NCI-H1092 treated with DMSO at 0.1 percent for 48 hours (cell line): ENCODE measurements around the gene RAB33B.
A peak's percentile ranks its signal among the peaks of the same experiment; 100 is the strongest.
"Not testable (repeated sequence)": the region's sequence is repeated elsewhere in the genome, so short reads cannot be mapped to it uniquely, and the experiment has no call there.

Experiments
- DNase-seq: peaks from one replicate; lab custom pipeline; 2025; lab: John Stamatoyannopoulos, UW

RAB33B gene

DNA sequence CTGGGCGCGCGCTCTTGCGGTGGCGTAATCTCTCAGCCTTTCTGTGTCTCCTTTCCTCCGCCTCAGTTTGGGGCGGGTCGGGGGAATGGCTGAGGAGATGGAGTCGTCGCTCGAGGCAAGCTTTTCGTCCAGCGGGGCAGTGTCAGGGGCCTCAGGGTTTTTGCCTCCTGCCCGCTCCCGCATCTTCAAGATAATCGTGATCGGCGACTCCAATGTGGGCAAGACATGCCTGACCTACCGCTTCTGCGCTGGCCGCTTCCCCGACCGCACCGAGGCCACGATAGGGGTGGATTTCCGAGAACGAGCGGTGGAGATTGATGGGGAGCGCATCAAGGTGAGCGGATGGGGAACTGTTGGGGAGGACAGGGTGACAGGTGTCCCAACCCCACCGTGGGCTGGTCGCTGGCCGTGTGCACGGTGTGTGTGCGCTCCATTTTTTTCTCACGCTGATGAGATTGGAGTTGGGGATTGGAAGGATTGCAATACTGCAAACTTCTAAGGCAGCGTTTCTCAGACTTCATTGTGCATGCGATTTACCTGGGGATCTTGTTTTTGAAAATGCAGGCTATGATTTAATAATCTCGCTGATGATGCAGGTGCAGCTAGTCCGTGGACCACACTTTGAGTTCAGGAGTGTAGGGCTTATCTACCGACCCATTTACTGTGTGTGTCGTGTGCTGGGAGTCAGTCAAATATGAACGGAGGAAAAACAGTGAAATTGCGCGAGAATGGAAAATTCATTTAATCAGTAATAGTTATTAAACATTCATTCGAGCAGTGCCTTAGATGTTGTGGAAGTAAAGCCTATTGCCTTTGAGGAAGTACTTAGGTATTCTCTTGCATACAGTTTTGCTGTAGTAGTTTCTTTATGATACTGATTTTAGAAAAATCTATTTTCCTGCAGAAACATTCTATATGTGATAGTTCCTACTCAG is at the start of gene RAB33B:
RAB33B (plus strand) TSS at position 11 of the 935 bp plus-strand sequence; CDS start at position 86, 75 bp downstream.
- DNase-seq, result peak; percentile 57

DNA sequence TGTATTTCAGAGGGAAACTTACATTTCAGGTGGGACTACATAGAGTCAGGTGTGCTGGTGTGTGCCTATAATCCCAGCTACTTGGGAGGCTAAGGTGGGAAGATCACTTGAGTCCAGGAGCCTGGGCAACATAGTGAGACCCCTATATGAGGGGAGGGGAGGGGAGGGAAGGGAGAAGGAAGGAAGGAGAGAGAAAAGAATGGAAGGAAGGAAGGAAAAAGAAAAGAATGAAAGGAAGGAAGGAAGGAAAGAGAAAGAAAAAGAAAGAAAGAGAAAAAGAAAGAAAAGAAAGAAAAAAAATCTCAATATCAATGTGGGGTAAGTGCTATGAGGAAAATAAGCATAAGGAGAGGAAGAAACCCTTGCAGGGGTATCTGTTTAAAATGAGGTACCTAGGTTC is 43.6 kb upstream of the RAB33B start:
- DNase-seq, result no peak

DNA sequence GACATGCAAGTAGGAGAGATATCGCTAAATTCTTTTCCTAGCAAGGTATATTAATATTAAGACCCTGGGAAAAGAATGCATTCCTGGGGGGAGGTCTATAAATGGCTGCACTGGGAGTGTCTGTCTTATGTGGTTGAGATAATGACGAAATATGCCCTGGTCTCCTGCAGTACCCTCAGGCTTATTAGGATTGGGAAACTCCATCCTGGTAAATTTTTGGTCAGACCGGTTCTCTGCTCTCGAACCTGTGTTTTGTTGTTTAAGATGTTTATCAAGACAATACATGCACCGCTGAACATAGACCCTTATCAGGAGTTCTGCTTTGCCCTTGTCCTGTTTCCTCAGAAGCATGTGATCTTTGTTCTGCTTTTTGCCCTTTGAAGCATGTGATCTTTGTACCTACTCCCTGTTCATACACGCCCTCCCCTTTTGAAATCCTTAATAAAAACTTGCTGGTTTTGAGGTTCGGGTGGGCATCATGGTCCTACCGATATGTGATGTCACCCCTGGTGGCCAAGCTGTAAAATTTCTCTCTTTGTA is 39.2 kb upstream of the RAB33B start:
- DNase-seq, result not testable (repeated sequence)

DNA sequence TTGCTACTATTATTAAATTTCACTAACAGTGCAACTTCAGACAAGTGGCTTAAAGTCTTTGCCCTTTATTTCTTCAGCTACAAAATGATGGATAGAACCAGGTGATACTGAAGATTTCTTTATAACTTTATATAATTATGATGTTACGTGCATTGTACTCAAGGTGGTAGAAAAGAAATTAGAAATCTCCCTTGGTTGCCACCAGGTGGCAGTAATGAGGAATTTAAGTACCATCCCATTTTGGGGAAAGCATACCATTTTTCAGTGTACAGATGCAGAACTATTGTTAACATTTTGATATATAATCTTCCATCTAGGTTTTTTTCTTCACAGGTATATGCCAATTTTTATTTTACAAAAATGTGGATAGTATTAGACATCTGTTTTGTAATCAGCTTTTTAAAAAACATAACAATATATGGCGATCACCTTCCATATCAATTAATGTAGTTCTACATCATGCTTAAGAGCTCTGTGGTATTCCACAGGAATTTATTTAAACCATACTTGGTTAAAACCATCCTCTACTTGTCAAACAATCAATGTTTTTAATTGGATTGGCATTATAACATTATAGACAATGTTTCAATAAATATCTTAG is 37.7 kb upstream of the RAB33B start:
- peak; percentile 28 for DNase-seq

DNA sequence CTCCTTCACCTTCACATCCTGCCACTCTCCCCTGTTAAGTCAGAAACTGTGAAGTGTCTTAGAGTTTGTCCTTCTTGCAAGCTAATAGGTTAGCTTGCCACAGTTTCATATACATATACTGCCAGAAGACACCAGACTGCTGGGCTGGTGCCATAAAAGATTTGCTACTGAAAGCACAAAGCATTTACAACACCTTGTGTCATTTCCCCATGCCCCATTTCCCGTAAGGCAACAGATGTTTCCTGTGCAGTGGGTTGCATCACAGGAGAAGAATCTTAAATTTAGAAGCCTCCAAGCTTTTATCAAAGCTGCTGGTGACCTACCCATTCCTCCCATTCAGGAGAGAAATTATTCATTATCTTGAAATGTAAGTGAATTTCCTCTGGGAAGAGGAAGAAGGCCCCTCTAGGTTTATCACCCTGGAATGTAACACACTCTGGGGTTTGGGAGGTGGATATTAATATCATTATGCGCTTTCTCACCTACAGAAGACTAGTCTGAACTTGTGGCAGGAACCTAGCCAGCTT is 34.5 kb upstream of the RAB33B start:
- DNase-seq, result no peak

DNA sequence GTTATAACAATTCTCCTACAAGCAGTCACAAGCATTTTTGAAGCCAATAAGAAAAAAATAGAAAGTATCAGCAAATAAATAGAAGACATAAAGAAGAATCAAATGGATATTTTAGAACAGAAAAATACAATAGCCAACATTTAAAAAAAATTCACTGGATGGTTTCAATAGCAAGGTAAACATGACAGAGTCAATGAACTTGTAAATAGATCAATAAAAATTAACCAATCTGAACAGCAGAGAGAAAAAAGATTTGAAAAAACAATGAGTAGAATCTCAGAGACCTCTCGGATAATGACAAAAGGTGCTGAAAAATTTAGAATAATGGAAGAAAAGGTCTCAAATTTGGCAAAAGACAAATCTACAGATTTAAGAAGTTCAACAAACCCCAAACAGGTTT is 33.3 kb upstream of the RAB33B start:
- DNase-seq, result no peak

DNA sequence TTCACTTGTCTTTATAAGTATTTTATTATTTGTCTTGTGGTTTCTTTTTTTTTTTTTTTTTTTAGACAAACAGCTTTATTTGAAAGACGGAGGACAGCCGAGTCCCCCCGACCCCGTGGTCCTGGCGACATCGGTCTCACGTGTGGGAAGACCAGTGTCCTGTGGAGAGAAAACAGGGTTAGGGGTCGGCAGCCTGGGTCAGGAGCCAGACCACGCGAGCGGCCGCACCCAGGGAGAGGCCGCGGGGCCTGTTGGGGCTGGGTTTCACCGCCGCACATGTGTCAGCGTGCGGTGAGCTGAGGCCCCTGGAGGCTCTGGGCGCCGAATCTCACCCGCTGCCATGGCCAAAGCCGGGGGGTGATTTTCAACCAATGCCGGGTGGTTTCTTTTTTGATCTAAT is 17.8 kb upstream of the RAB33B start:
- DNase-seq, result no peak

DNA sequence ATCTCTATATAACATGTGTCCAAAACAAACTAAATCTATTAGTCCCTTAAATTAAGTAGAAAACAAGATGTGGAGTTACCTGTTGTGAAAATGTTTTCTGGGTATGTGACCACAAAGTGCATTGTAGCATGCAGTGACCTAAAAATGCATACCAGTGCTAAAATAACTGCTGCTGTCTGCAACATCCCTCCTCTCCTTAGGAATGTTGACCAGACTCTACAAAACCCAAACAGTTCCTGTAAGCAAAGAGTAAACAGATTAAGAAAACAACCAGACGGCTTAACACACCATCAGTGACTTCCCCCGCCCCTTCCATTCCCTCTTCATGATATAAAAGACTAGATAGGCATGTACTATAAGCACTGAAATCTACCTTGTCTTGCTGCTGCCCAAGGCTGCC is 15.8 kb upstream of the RAB33B start:
- no peak for DNase-seq

DNA sequence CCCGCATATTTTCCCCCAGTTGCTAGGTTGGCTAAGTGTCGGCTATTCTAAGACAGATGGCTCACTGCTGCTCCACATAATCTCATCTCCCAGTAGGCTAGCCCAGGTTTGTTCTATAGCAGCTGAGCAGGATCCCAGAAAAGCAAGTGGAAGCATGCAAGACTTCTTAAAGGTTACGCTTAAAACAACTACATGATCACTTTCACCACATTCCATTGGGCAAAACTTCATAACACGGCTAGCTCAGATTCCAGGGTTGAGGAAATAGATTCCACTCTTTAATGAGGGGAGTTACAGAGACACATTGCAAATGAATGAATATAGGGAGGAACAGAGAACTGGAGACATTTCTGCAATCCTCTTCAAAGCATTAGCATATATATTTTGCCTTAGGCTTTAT is 12.9 kb upstream of the RAB33B start:
- no peak for DNase-seq

DNA sequence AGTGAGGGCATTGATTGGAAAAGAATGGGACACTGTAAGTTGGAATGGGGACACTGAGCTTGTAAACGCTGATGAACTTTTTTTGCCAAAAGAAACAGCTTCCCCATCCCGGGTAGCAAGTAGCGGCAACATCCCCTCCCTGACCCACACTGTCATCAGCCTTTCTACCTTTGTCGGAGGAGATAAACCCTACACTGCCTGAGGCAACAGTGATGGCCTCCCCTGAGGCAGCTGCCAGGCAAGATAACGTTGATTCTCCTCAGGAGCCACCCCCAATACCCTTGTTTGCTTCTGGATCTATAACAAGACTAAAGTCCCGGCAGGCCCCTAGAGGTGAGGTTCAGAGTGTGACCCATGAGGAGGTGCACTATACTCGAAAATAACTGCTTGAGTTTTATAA is 10.3 kb upstream of the RAB33B start:
- DNase-seq, result no peak

DNA sequence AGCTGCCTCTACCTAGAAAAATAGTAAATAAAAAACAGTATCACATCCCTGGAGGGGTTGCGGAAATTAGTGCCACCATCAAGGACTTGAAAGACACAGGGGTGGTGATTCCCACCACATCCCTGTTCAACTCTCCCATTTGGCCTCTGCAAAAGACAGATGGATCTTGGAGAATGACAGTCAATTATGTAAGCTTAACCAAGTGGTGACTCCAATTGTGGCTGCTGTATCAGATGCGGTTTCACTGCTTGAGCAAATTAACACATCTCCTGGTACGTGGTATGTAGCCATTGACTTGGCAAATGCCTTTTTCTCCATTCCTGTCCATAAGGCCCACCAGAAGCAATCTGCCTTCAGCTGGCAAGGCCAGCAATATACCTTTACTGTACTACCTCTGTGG is 9.0 kb upstream of the RAB33B start:
- not testable (repeated sequence) for DNase-seq

DNA sequence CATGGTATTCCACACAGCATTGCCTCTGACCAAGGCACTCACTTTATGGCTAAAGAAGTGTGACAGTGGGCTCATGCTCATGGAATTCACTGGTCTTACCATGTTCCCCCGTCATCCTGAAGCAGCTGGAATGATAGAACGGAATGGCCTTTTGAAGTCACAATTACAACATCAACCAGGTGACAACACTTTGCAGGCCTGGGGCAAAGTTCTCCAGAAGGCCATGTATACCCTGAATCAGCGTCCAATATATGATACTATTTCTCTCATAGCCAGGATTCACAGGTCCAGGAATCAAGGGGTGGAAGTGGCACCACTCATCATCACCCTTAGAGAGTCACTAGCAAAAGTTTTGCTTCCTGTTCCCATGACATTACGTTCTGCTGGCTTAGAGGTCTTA is 6.8 kb upstream of the RAB33B start:
- DNase-seq, result not testable (repeated sequence)

DNA sequence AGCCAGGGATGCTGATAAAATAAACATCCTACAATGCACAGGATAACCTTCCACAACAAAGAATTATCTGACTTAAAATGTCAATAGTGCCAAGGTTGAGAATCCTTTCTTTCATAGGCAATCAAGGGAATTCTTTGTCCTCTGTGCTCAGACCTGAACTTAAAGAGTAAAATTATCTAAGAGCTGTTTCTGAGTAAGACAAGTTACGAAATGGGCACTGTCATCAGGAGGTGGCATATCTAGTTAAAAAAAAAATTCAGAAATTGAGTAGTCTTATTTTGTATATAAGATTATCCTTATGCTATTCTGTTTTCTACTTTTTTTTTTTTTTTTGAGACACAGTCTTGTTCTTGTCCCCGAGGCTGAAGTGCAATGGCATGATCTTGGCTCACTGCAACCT is 3.3 kb upstream of the RAB33B start:
- DNase-seq, result no peak

DNA sequence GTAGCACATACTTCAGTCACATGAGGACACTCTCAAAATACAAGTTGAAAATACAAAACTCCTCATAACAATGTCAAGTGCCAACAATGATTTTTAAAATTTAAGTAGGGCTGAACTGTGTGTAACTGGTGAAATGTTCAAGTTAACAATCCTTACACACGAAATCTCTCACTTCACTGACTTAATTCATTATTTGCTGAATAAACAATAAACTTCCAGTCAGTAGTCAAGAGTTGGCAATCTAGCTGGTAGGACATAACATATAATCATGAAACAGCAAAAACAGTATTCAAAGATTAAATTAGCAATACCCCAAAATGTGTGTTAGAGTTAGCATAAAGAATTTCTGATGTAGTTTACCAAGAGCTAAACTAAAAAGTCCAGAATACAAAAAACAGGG is 1.9 kb upstream of the RAB33B start:
- DNase-seq, result no peak

DNA sequence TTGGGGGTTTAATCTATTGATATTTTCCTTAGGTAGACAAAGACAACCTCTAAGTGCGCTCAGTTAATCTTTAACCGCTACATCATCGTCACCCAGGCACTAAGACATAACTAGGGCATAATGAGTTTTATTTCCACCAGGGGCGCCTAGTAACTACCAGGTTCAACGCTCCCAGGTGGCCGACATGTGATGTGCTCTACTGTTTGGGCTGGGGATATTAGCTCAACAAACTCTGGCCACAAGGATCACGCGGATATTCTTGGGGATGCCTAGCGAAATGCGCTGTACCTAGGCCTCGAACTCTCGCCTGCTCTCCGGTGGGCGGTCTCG is 915 bp upstream of the RAB33B start:
- DNase-seq, result peak; percentile 76

DNA sequence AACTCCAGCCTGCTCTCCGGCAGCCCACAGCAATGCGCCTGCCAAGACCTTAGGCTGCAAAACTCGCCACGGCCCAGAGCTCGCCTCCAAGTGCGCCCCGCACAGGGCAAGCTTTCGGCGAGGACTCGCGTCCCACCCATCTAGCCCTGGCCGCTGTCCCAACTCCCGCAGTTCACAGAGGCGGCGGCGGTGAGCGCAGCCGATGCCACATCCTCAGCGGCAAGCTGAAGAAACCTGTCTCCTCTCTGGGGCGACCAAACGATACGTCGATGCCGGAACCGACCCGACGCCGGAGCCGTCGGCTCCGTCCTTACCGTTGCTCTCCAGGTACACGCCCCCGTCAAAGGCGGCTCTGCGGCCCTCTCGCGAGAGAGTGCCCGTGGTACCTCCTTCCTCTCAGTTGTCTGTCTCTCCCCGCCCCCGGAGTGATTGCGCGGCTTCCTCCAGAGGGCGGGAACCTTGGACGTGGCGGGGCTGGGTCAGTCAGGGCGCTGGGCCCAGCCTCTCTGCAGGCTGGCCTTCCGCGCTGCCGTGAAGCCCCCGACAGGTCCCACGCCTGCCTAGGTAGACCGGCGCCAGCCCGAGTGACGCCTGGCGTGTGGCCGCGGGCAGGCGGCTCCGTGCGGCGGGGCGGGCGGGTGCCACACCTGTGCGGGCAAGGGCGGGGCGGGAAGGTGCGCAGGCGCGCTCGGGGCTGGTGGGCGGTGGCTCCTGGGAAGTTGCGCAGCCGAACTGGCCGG is 380 bp upstream of the RAB33B start:
- DNase-seq, result peak; percentile 95

DNA sequence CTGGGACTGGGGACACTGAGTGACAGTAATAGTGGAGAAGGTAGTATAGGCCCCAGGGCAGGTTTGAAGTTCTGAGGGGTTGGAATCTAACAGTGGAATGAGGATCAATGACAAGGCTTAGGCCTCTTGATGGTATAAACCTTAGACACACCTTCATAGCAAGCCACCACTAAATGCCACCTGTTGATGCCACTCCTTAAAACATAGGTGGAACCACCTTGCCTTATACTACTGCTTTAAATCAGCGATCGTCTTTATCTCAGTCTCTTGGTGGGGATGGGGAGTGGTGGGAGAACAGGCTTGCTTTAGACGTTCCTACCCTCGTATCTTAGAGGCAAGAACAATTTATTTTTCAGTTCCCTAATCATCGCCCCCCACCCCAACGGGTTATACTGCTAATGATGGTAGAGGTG is 1.2 kb downstream of the RAB33B start:
- DNase-seq, result no peak

DNA sequence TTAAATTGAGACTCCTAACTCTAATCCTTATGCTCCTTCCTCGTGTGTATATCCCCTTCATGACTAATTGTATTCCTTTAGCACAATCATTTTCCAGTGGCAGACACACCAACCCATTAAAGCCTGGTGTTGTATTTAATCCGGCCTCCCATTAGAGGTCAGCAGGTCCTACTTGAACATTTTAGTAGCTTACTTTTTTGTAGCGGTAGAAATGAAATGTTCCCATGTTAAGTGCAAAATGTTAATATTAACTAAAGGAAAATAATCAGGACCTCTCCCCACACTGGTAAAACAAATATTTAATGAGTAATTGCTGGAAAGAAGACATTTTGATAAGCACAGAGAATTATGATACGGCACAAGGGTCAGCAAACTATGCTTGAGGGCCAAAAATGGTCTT is 3.4 kb downstream of the RAB33B start:
- no peak for DNase-seq

DNA sequence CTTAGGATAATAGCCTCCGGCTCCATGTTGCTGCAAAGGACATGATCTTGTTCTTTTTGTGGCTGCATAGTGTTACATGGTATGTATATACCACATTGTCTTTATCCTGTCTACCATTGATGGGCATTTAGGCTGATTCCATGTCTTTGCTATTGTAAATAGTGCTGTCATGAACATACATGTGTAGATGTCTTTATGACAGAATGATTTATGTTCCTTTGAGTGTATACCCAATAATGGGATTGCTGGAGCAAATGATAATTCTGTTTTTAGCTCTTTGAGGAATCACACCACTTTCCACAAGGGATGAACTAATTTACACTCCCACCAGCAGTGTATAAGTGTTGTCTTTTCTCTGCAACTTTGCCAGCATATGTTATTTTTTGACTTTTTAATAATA is 4.6 kb downstream of the RAB33B start:
- DNase-seq, result no peak

DNA sequence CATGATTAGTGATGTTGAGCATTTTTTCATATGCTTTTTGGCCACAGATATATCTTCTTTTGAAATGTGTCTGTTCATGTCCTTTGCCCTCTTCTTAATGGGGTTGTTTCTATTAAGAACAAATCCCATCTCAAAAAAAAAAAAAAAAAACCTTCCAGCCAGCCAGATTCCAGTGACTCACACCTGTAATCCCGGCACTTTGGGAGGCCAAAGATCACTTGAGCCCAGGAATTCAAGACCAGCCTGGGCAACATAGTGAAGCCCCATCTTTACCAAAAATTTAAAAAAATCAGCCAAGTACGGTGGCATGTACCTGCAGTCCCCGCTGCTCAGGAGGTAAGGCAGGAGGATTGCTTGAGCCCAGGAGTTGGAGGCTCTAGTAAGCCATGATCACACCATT is 5.1 kb downstream of the RAB33B start:
- DNase-seq, result no peak

DNA sequence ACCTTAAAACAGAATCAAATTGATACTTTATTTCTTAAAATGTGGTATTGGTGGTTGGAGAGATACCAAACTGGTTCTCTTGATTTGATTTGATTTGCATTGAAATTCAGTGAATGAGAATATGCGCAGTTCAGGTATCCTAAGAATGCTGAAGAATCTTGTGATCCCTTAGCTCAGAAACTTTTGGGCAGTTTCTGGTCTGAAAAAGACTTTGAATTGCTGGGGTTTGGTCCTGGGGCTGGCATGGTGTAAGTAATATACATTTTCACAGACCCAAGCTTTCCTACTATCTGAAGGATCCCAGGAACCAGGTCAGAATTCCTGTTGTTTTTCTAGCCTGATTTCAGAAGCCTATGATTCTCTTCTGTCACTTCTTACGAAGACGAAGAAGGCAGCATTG is 6.6 kb downstream of the RAB33B start:
- no peak for DNase-seq

DNA sequence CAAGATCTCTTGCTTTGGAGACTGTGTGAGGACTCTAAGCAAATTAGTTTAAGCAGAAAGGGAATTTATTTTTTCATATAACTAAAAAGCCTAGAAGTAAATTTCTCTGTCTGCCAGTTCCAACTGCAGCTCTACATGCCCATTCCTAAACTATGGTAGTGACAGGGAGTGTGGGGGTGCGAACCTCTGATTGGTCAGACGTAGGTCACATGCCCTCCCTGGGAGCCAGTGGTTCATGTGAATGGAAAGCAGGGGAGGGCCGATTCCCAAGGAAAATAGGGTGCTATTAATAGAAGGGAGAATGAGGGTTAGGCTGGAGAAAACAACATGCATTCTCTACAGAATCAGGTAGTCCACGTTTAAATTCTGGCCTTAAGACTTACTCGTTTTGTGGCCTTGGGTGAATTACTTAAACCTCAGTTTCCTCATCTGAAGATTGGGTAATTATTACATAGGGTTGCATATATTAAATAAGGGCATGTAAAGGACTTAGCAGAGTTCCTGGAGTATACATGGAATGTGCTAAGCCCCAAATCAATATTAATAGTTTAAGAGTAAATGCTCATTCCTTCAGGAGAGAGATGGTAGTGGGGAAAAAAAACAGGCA is 7.2 kb downstream of the RAB33B start:
- DNase-seq, result no peak
